ENCODE data around the gene UBIAD1.
"Not testable (repeated sequence)": the region's sequence is repeated elsewhere in the genome, so short reads cannot be mapped to it uniquely, and the experiment has no call there.

Gene UBIAD1

GRCh38 chr1:11272832-11273594, at the start of gene UBIAD1:
Gene UBIAD1, plus strand, starts transcription at chr1:11273198. Its CDS starts 334 bp downstream, at chr1:11273532.
- peak in 55 of 56 donors; percentile 26 to 96 (median 83) for DNase-seq

GRCh38 chr1:11227106-11228077, 45.6 kb upstream of the UBIAD1 start:
- DNase-seq, result no peak

GRCh38 chr1:11229203-11229602, 43.8 kb upstream of the UBIAD1 start:
- DNase-seq, result no peak

GRCh38 chr1:11233208-11233607, 39.8 kb upstream of the UBIAD1 start:
- no peak for DNase-seq

GRCh38 chr1:11237356-11237755, 35.6 kb upstream of the UBIAD1 start:
- no peak for DNase-seq

GRCh38 chr1:11238311-11238710, 34.7 kb upstream of the UBIAD1 start:
- DNase-seq, result no peak

GRCh38 chr1:11245248-11245647, 27.8 kb upstream of the UBIAD1 start:
- DNase-seq, result no peak

GRCh38 chr1:11245904-11246719, 26.9 kb upstream of the UBIAD1 start:
- no peak for DNase-seq

- DNase-seq, result no peak
Measured at GRCh38 chr1:11248169-11248568, 24.8 kb upstream of the UBIAD1 start.

- DNase-seq, result no peak
Measured at GRCh38 chr1:11252538-11252937, 20.5 kb upstream of the UBIAD1 start.

GRCh38 chr1:11253226-11253625, 19.8 kb upstream of the UBIAD1 start:
- no peak for DNase-seq

GRCh38 chr1:11256299-11256698, 16.7 kb upstream of the UBIAD1 start:
- DNase-seq, result no peak

GRCh38 chr1:11262171-11263049, 10.6 kb upstream of the UBIAD1 start, which contains the start of gene MTOR:
Gene MTOR, minus strand, starts transcription at chr1:11262551. Its CDS starts 3,142 bp downstream, at chr1:11259409.
- peak; percentile 54 to 100 (median 98) for DNase-seq

GRCh38 chr1:11266268-11267074, 6.5 kb upstream of the UBIAD1 start:
- no peak for DNase-seq

- not testable (repeated sequence) for DNase-seq
Measured at GRCh38 chr1:11267350-11268337, 5.4 kb upstream of the UBIAD1 start.

GRCh38 chr1:11272544-11272831, 510 bp upstream of the UBIAD1 start:
- DNase-seq, result no peak

GRCh38 chr1:11273595-11274234, 717 bp downstream of the UBIAD1 start:
- DNase-seq, result peak in 3 of 56 donors; percentile 37 to 54 (median 49)

GRCh38 chr1:11279152-11279551, 6.2 kb downstream of the UBIAD1 start:
- DNase-seq, result no peak

All from amygdala (tissue), 56 donors.